ENCODE data around the gene PFKFB2.
"Not testable (repeated sequence)": the region's sequence is repeated elsewhere in the genome, so short reads cannot be mapped to it uniquely, and the experiment has no call there.

Gene PFKFB2

DNA sequence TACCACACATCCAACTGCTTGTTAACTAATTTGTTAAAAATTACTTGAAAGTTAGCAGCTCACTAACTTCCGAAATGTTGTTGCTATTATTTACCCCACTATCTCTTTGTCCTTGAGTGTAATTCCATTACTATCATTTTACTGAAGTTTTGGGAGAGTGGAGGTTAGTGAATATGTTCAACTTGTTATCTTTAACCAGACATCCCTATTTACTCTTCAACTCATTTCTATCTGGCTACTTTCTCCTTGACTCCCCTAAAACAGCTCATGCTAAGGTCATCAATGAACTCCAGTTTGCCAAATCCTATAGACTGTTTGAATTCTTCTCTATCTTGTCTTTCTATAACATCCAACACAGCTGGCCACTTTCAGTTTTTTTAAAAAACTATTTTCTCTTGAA is 16.2 kb upstream of the PFKFB2 start:
- H3K9me3 ChIP-seq = no peaks in the 10 kb centered on the region
- intact Hi-C loops (cut with DNase I; ENCODE audit: low total_unique reads) = no loop called here

DNA sequence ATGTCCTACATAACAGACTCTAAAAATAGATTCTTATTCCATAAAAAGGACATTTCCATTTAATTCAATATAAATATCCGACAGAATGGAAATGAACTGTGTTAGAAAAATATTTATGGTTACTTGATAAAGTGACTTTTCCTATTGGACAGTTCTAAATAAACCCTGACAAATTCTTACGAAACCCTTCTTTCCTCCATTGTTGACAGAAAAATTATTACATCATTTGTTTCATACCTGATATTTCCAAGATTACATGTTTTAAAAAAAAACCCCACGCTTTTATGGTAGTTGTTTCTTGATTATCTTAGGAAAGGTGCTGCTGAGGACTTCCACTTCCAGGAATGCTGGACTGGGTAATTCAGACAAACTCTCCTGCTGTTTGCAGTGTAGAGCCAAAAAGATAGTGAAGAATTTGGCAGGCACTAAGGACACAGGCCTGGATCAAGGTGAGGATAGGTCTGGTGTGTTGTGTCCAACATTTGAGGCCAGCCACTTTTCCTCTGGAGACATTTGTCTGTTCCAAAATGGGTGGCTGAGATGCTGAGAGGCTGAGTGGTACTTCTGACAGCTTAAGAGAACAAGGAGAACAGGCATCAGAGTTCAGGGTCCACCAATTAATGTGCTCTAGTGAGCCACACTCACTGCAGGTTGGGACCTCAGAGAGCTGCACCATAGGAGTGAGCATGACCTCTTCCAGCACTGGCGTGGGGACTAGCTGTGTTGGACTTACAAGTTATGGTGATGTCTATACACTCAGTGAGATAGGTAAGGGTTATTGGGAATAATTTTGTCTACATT is 13.5 kb upstream of the PFKFB2 start:
- DNase-seq = no peak
- Histone ChIP-seq H3K4me1 (peaks cover 0 to 2% (median 0%) of the 10 kb centered on the region in 4 donors), H3K36me3 (no peaks in the 10 kb centered on the region), H3K27ac (no peak overlapping the region), H3K4me3 (no peak overlapping the region), H3K27me3 (no peaks in the 10 kb centered on the region), H3K9me3 (no peaks in the 10 kb centered on the region)
- TF ChIP-seq, protein P1, sequence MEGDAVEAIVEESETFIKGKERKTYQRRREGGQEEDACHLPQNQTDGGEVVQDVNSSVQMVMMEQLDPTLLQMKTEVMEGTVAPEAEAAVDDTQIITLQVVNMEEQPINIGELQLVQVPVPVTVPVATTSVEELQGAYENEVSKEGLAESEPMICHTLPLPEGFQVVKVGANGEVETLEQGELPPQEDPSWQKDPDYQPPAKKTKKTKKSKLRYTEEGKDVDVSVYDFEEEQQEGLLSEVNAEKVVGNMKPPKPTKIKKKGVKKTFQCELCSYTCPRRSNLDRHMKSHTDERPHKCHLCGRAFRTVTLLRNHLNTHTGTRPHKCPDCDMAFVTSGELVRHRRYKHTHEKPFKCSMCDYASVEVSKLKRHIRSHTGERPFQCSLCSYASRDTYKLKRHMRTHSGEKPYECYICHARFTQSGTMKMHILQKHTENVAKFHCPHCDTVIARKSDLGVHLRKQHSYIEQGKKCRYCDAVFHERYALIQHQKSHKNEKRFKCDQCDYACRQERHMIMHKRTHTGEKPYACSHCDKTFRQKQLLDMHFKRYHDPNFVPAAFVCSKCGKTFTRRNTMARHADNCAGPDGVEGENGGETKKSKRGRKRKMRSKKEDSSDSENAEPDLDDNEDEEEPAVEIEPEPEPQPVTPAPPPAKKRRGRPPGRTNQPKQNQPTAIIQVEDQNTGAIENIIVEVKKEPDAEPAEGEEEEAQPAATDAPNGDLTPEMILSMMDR (IDR thresholded peaks at IDR 0.05) = no peak
- intact Hi-C loops (cut with DNase I; ENCODE audit: low total_unique reads) = no loop called here

More for the DNA sequence above, 16.2 kb upstream of the PFKFB2 start:
- Histone ChIP-seq H3K4me1 (no peaks in the 10 kb centered on the region), H3K4me3 (no peak overlapping the region), H3K27ac (no peak overlapping the region), H3K36me3 (no peaks in the 10 kb centered on the region), H3K27me3 (no peaks in the 10 kb centered on the region)
- TF ChIP-seq, protein P1 (IDR thresholded peaks at IDR 0.05) = no peak
- no peak for DNase-seq

DNA sequence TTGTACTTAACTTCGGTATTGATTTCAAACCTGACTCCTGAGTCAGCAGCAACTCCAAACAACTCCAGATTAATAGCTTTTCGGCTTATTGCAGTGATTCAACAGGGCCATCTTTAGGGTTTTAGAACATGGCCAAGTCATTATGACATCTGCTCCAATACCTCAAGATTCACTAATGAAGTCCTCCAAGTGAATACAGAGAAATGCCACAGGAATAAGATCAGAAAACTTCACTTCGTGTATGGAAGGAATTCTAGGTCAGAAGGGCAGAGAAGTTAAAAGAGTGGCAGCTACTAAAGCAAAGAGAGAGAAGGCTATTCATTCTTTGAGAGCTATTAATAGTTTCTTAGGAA is 12.9 kb upstream of the PFKFB2 start:
- intact Hi-C loops (cut with DNase I; ENCODE audit: low total_unique reads) = no loop called here
- DNase-seq = no peak
- TF ChIP-seq, protein P1 (IDR thresholded peaks at IDR 0.05) = no peak
- Histone ChIP-seq H3K27ac (no peak overlapping the region), H3K4me1 (peaks cover 0 to 8% (median 0%) of the 10 kb centered on the region in 4 donors), H3K4me3 (no peak overlapping the region), H3K36me3 (no peaks in the 10 kb centered on the region), H3K27me3 (no peaks in the 10 kb centered on the region), H3K9me3 (no peaks in the 10 kb centered on the region)

DNA sequence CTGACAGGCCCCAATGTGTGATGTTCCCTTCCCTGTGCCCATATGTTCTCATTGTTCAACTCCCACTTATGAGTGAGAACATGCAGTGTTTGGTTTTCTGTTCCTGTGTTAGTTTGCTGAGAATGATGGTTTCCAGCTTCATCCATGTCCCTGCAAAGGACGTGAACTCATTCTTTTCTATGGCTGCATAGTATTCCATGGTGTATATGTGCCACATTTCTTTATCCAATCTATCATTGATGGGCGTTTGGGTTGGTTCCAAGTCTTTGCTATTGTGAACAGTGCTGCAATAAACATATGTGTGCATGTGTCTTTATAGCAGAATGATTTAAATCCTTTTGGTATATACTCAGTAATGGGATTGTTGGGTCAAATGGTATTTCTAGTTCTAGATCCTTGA is 11.7 kb upstream of the PFKFB2 start:
- DNase-seq; H3K27me3 ChIP-seq; H3K27ac ChIP-seq; H3K9me3 ChIP-seq; H3K4me3 ChIP-seq; intact Hi-C loops (cut with DNase I; ENCODE audit: low total_unique reads); H3K36me3 ChIP-seq: not testable (repeated sequence)
- peaks cover 0 to 21% (median 2%) of the 10 kb centered on the region in 4 donors for H3K4me1 ChIP-seq

DNA sequence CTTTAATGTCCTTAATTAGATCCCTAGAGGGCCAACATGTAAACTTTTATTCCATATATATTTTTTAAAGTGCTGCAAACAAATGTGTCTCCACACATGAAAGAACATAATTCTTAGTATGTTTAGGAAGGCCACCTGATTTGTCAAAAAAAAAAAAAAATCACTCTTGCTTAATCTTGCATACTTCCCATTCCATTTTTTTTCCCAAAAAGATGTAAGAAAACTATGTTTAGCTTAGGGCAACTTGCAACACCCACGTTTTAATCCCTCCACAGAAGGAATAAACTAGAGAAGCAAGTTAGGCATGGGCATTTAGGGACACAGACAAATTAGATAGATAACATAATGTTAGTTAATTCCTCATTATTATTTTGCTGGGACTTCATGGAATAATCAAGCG is 7.6 kb upstream of the PFKFB2 start:
- Histone ChIP-seq H3K4me1 (peaks cover 0 to 53% (median 15%) of the 10 kb centered on the region in 4 donors), H3K9me3 (no peaks in the 10 kb centered on the region), H3K27ac (no peak overlapping the region), H3K4me3 (no peak overlapping the region), H3K27me3 (no peaks in the 10 kb centered on the region), H3K36me3 (peaks cover 14 to 23% (median 15%) of the 10 kb centered on the region in 3 donors)
- DNase-seq = no peak
- TF ChIP-seq, protein P1 (IDR thresholded peaks at IDR 0.05) = no peak
- intact Hi-C loops (cut with DNase I; ENCODE audit: low total_unique reads) = loop anchor here (5.0 kb wide), 1 partner anchor 37 kb away; no protein-coding TSS in a partner anchor

DNA sequence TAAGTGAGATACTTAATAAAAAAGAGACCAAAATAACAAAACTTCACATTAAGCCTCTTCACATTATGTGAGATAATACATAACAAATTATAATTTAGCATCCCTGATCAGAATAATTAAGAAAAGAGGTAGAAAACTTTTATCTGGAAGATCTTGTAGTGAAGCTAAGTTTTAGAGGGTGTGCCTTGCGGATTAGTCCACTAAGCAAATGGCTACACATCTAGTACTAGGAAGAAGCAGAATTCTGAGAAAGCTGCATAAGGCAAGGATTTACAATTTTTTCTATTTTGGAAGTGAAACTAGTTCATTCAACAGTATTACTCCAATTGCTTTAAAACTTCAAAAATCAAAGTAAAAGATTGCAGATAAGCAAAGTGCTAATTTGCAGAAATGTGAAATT is 5.6 kb upstream of the PFKFB2 start:
- H3K4me3 ChIP-seq = no peak overlapping the region
- H3K36me3 ChIP-seq = peaks cover 14 to 23% (median 15%) of the 10 kb centered on the region in 3 donors
- no peak overlapping the region for H3K27ac ChIP-seq
- intact Hi-C loops (cut with DNase I; ENCODE audit: low total_unique reads) = loop anchor here (5.0 kb wide), 1 partner anchor 35 kb away; no protein-coding TSS in a partner anchor
- no peak for DNase-seq
- peaks cover 0 to 66% (median 25%) of the 10 kb centered on the region in 4 donors for H3K4me1 ChIP-seq
- H3K9me3 ChIP-seq = no peaks in the 10 kb centered on the region
- TF ChIP-seq, protein P1 (IDR thresholded peaks at IDR 0.05) = no peak
- H3K27me3 ChIP-seq = no peaks in the 10 kb centered on the region
